H1 (cell line): ENCODE results near the gene ZNF831. TPM values are rescaled to one million over a fixed set of nuclear protein-coding genes. Genes with fewer than 3 reads are reported as not detected.

Experiments
- CTCF ChIA-PET: fragments of 300-600 bp; sonication (Branson Sonifier 250); formaldehyde crosslinking; loops from one replicate; lab custom pipeline; 2021; ENCODE audit not compliant: partially characterized antibody; lab: Charles Lee
- POLR2A ChIA-PET: fragments of 300-600 bp; sonication (Branson Sonifier 250); formaldehyde crosslinking; loops from one replicate; lab custom pipeline; 2021; ENCODE audit warnings: inconsistent platforms; ENCODE audit not compliant: partially characterized antibody; lab: Charles Lee
- DNase-seq, 2 experiments: peaks; one replicate each; pipeline versions ENCODE4 v3.0.0 to v3.0.0-alpha.2; 2010 to 2022; ENCODE audit warnings: low spot score in 2 of 2, low read depth in 1 of 2, mixed read lengths in 1 of 2
- FAIRE-seq: peaks from 2 replicates; lab custom pipeline; 2011; peaks lifted over from hg19 to GRCh38; lab: Jason Lieb, UNC
- H2AFZ ChIP-seq: 2 replicates; pipeline ENCODE4 v1.8.1; 2012; ENCODE audit warnings: low read length, inconsistent platforms
- H2AK5ac ChIP-seq: 2 replicates; pipeline ENCODE4 v1.6.1; 2013; ENCODE audit warnings: low read depth, low read length
- H2BK120ac ChIP-seq: replicated peaks from 2 replicates; pipeline ENCODE3; 2013; ENCODE audit warnings: low read depth, low read length, inconsistent platforms
- H2BK12ac ChIP-seq: 2 replicates; pipeline ENCODE4 v1.6.1; 2013; ENCODE audit warnings: low read depth, low read length
- H2BK15ac ChIP-seq: 2 replicates; pipeline ENCODE4 v1.6.1; 2013; ENCODE audit warnings: low read length
- H2BK20ac ChIP-seq: 2 replicates; pipeline ENCODE4 v1.6.1; 2013; ENCODE audit warnings: low read length
- H2BK5ac ChIP-seq: 2 replicates; pipeline ENCODE4 v1.6.1; 2013; ENCODE audit warnings: low read depth, low read length
- H3K14ac ChIP-seq: 2 replicates; pipeline ENCODE4 v1.6.1; 2013; ENCODE audit warnings: inconsistent platforms; ENCODE audit not compliant: insufficient read length
- H3K18ac ChIP-seq: 2 replicates; pipeline ENCODE4 v1.6.1; 2013; ENCODE audit warnings: low read length; ENCODE audit errors: extremely low read depth
- H3K23ac ChIP-seq: 2 replicates; pipeline ENCODE4 v1.6.1; 2013; ENCODE audit warnings: inconsistent platforms; ENCODE audit not compliant: insufficient read length
- H3K23me2 ChIP-seq: 2 replicates; pipeline ENCODE4 v1.6.1; 2013; ENCODE audit warnings: low read depth, low read length
- H3K27ac ChIP-seq: 2 replicates; pipeline ENCODE4 v1.6.1; 2011; ENCODE audit warnings: low read depth, low read length, inconsistent platforms
- H3K27me3 ChIP-seq, 4 experiments: replicated peaks in 1 of 4; 1 replicate in 1 of 4; 2 replicates in 3 of 4; pipeline versions ENCODE4 v1.6.1 to v1.8.1; 2011 to 2013; ENCODE audit warnings: low read length in 3 of 4, mild to moderate bottlenecking in 3 of 4, inconsistent platforms in 2 of 4, mixed read lengths in 2 of 4, moderate library complexity in 1 of 4; ENCODE audit not compliant: control insufficient read depth in 3 of 4, insufficient read depth in 3 of 4; ENCODE audit errors: extremely low read depth in 1 of 4
- H3K36me3 ChIP-seq, 4 experiments: 2 replicates each; pipeline versions ENCODE4 v1.6.1 to v1.8.1; 2011 to 2013; ENCODE audit warnings: mild to moderate bottlenecking in 4 of 4, low read length in 3 of 4, moderate library complexity in 2 of 4, control low read depth in 1 of 4, inconsistent platforms in 1 of 4; ENCODE audit not compliant: insufficient read depth in 4 of 4, control insufficient read depth in 2 of 4
- H3K4ac ChIP-seq: replicated peaks from 2 replicates; pipeline ENCODE3; 2013; ENCODE audit warnings: low read length, low read depth, mixed read lengths, inconsistent platforms; ENCODE audit not compliant: insufficient read length
- H3K4me1 ChIP-seq, 4 experiments: replicated peaks in 1 of 4; 1 replicate in 1 of 4; 2 replicates in 3 of 4; pipeline versions ENCODE4 v1.6.1 to v1.8.1; 2011 to 2013; ENCODE audit warnings: low read length in 3 of 4, inconsistent platforms in 2 of 4, mixed read lengths in 1 of 4; ENCODE audit not compliant: insufficient read depth in 4 of 4, control insufficient read depth in 3 of 4
- H3K4me2 ChIP-seq, 2 experiments: 2 replicates each; pipeline versions ENCODE4 v1.6.1 to v1.8.1; 2011 to 2013; ENCODE audit warnings: low read depth in 2 of 2, low read length in 2 of 2, control low read depth in 1 of 2, inconsistent platforms in 1 of 2, mild to moderate bottlenecking in 1 of 2; ENCODE audit not compliant: insufficient read depth in 1 of 2
- H3K4me3 ChIP-seq, 4 experiments: fragments of 200-600, 300-600 bp in 1 of 4; sonication (generic), shearing (Covaris generic), sonication (Bioruptor Twin) in 1 of 4; 2 replicates each; pipeline versions ENCODE4 v1.5.1 to v1.8.1; 2011 to 2016; ENCODE audit warnings: low read length in 4 of 4, low read depth in 3 of 4, control low read depth in 2 of 4, inconsistent platforms in 2 of 4, mild to moderate bottlenecking in 2 of 4, mixed read lengths in 1 of 4, moderate library complexity in 1 of 4; ENCODE audit not compliant: insufficient read depth in 2 of 4; ENCODE audit errors: extremely low read depth in 1 of 4
- H3K56ac ChIP-seq: replicated peaks from 2 replicates; pipeline ENCODE3; 2013; ENCODE audit warnings: low read depth, mild to moderate bottlenecking, mixed read lengths, low read length, inconsistent platforms; ENCODE audit not compliant: insufficient read length
- H3K79me1 ChIP-seq: 2 replicates; pipeline ENCODE4 v1.6.1; 2013; ENCODE audit warnings: low read depth, low read length, control low read depth
- H3K79me2 ChIP-seq, 2 experiments: 2 replicates each; pipeline versions ENCODE4 v1.6.1 to v1.8.1; 2012 to 2013; ENCODE audit warnings: low read length in 2 of 2, mild to moderate bottlenecking in 2 of 2, inconsistent platforms in 1 of 2; ENCODE audit not compliant: insufficient read depth in 2 of 2, control insufficient read depth in 1 of 2
- H3K9ac ChIP-seq, 4 experiments: replicated peaks in 1 of 4; 1 replicate in 1 of 4; 2 replicates in 3 of 4; pipeline versions ENCODE4 v1.6.1 to v1.8.1; 2011 to 2013; ENCODE audit warnings: low read depth in 3 of 4, low read length in 3 of 4, control low read depth in 2 of 4, mild to moderate bottlenecking in 2 of 4, moderate library complexity in 2 of 4, inconsistent platforms in 1 of 4; ENCODE audit errors: extremely low read depth in 1 of 4
- H3K9me3 ChIP-seq, 2 experiments: 2 replicates each; pipeline versions ENCODE4 v1.6.1 to v1.8.1; 2012 to 2013; ENCODE audit warnings: mild to moderate bottlenecking in 2 of 2, moderate library complexity in 2 of 2, control low read depth in 1 of 2, inconsistent platforms in 1 of 2, low read depth in 1 of 2, low read length in 1 of 2, mixed read lengths in 1 of 2; ENCODE audit not compliant: insufficient read depth in 2 of 2
- H4K20me1 ChIP-seq, 2 experiments: replicated peaks in 1 of 2; 2 replicates each; pipeline versions ENCODE3 to v1.8.1; 2011 to 2013; ENCODE audit warnings: inconsistent platforms in 2 of 2, low read length in 2 of 2, mild to moderate bottlenecking in 1 of 2; ENCODE audit not compliant: insufficient read depth in 2 of 2, control insufficient read depth in 1 of 2
- H4K5ac ChIP-seq: 2 replicates; pipeline ENCODE4 v1.6.1; 2013; ENCODE audit warnings: low read length, low read depth, mixed read lengths, inconsistent platforms; ENCODE audit not compliant: insufficient read length
- H4K8ac ChIP-seq: 2 replicates; pipeline ENCODE4 v1.8.0; 2013; ENCODE audit warnings: mild to moderate bottlenecking, moderate library complexity, low read length, inconsistent platforms; ENCODE audit not compliant: insufficient read depth; ENCODE audit errors: extremely low read depth
- H4K91ac ChIP-seq: replicated peaks from 2 replicates; pipeline ENCODE3; 2013; ENCODE audit warnings: low read length, mixed read lengths, inconsistent platforms; ENCODE audit not compliant: insufficient read length
- BACH1 ChIP-seq: IDR thresholded peaks from 2 replicates; pipeline ENCODE4 v1.6.1; 2012; ENCODE audit warnings: low read length, improper control_type of control experiment
- CEBPB ChIP-seq: IDR thresholded peaks from 2 replicates; pipeline ENCODE4 v1.6.1; 2012; ENCODE audit warnings: low read depth, low read length
- CTBP2 ChIP-seq: IDR thresholded peaks from 2 replicates; pipeline ENCODE4 v1.7.0; 2011; ENCODE audit warnings: borderline replicate concordance, mild to moderate bottlenecking, moderate library complexity, mixed read lengths, low read length; ENCODE audit not compliant: insufficient read depth, insufficient read length
- EGR1 ChIP-seq: IDR thresholded peaks from 2 replicates; pipeline ENCODE4 v1.6.1; 2011; ENCODE audit warnings: low read depth, low read length, borderline replicate concordance
- GABPA ChIP-seq: IDR thresholded peaks from 2 replicates; pipeline ENCODE4 v1.6.1; 2011; ENCODE audit warnings: mild to moderate bottlenecking, low read length, moderate library complexity, borderline replicate concordance; ENCODE audit not compliant: insufficient read depth
- POLR2AphosphoS5 ChIP-seq: IDR thresholded peaks from 2 replicates; pipeline ENCODE4 v1.6.1; 2011; ENCODE audit warnings: low read depth, low read length
- POU5F1 ChIP-seq: IDR thresholded peaks from 2 replicates; pipeline ENCODE4 v1.6.1; 2011; ENCODE audit warnings: low read depth, mild to moderate bottlenecking, low read length, moderate library complexity
- RAD21 ChIP-seq, 2 experiments: IDR thresholded peaks in 1 of 2; conservative IDR thresholded peaks in 1 of 2; 2 replicates each; pipeline ENCODE4 v1.6.1; 2011; ENCODE audit warnings: low read depth in 2 of 2, low read length in 2 of 2, improper control_type of control experiment in 1 of 2, inconsistent platforms in 1 of 2, mild to moderate bottlenecking in 1 of 2, moderate library complexity in 1 of 2
- SIX5 ChIP-seq: IDR thresholded peaks from 2 replicates; pipeline ENCODE4 v1.6.1; 2011; ENCODE audit warnings: mild to moderate bottlenecking, low read depth, low read length
- SP4 ChIP-seq: IDR thresholded peaks from 2 replicates; pipeline ENCODE4 v1.6.1; 2012; ENCODE audit warnings: low read length, inconsistent platforms
- TEAD4 ChIP-seq: IDR thresholded peaks from 2 replicates; pipeline ENCODE4 v1.6.1; 2012; ENCODE audit warnings: low read depth, low read length, inconsistent platforms, mixed read lengths
- YY1 ChIP-seq: IDR thresholded peaks from 2 replicates; pipeline ENCODE4 v1.6.1; 2011; ENCODE audit warnings: low read depth, mild to moderate bottlenecking, low read length
- WGBS, 2 experiments: shearing (Covaris generic) in 1 of 2; methylation state at CpG; one replicate each; pipeline versions ENCODE4 v1.1.6 to v1.1.7; 2013 to 2015; ENCODE audit warnings: low lambda C conversion rate in 2 of 2, mixed read lengths in 2 of 2, inconsistent platforms in 1 of 2, low coverage in 1 of 2, missing lambda C conversion rate in 1 of 2; ENCODE audit not compliant: insufficient replicate concordance in 2 of 2, insufficient coverage in 1 of 2, insufficient read length in 1 of 2; ENCODE audit errors: extremely low coverage in 1 of 2, missing lambda C conversion rate in 1 of 2; 5-methylcytosine and 5-hydroxymethylcytosine counted together
- polyA plus RNA-seq, 7 experiments: library from polyadenylated mRNA; depleted of rRNA in 3 of 7; stranded (reverse) in 5 of 7; unstranded in 2 of 7; fragments of >200 nt in 5 of 7; fragments of 200-250 nt in 2 of 7; gene quantifications; 1 replicate in 5 of 7; 2 replicates in 1 of 7; 4 replicates in 1 of 7; pipeline versions ENCODE4 v1.2.1 to v1.2.3, GENCODE V29; 2011 to 2013; ENCODE audit warnings: missing spikeins in 2 of 7, mixed read lengths in 2 of 7
- total RNA-seq: library from RNA; stranded (reverse); fragmentation: NEBNext Ultra II Directional; extraction: Animal tissue kit (Norgen Biotek cat#: 25700); gene quantifications from 2 replicates; pipeline ENCODE4 v1.2.1, GENCODE V29; 2021
- TF ChIP-seq, protein P1 (sequence below): IDR thresholded peaks from 2 replicates; pipeline ENCODE4 v1.6.1; 2011; ENCODE audit warnings: low read length, improper control_type of control experiment

The ZNF831 gene
- total and polyA plus RNA-seq, 2 of the 8 experiments (the other 6 are each of a cell fraction or from before 2014, with no cell fraction given) = not detected

DNA sequence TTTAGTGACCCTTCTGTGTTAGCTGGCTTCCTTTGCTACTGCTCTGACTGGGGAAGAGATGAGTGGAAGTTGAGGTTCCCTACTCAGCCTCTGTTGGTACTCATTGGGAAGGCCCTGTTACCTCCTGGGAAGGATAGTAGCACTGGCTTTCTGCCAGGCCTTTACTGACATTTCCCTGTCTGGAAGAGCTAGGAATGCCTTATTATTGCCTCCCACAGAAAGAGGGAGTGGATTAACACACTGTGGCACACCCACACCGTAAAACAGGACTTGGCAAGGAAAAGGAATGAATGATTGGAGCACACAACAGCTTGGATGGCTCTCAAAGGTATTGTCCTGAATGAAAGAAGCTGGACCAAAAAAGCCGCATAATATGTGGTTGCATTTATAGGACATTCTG lies 12.2 kb downstream of the ZNF831 start:
- H4K91ac ChIP-seq = no peak overlapping the region
- no peak overlapping the region for H2BK120ac ChIP-seq
- no peaks in the 10 kb centered on the region for H3K79me1 ChIP-seq
- H3K27me3 ChIP-seq = no peaks in the 10 kb centered on the region; a peak in 2 of 7 replicates
- H3K23me2 ChIP-seq = no peaks in the 10 kb centered on the region
- no peak overlapping the region for H3K27ac ChIP-seq
- no peaks in the 10 kb centered on the region for H3K4me1 ChIP-seq
- H3K9me3 ChIP-seq = no peaks in the 10 kb centered on the region
- H2AFZ ChIP-seq = no peak overlapping the region
- H3K79me2 ChIP-seq = no peaks in the 10 kb centered on the region
- no peak overlapping the region for H2BK12ac ChIP-seq
- no peak overlapping the region for H3K4me3 ChIP-seq
- no peak overlapping the region for H3K14ac ChIP-seq
- no peak overlapping the region for H3K18ac ChIP-seq
- no peak overlapping the region for H2BK5ac ChIP-seq
- no peak overlapping the region for H4K5ac ChIP-seq
- H4K8ac ChIP-seq = no peak overlapping the region
- ChIA-PET POLR2A (no interaction called here), CTCF (interaction anchor here (0.7 to 1.0 kb wide), 2 partner anchors 12 to 88 kb away, joined by 3 read pairs; no protein-coding TSS in a partner anchor)
- WGBS, 2 experiments = 92% methylated on average over 2 of the region's 2 CpGs; no CpG with 5 or more reads in 1 of the 2 experiments
- no peak for DNase-seq
- H3K56ac ChIP-seq = no peak overlapping the region
- no peak overlapping the region for H3K4ac ChIP-seq
- no peaks in the 10 kb centered on the region for H4K20me1 ChIP-seq
- H3K9ac ChIP-seq = no peak overlapping the region
- H2BK20ac ChIP-seq = no peak overlapping the region
- H3K23ac ChIP-seq = no peak overlapping the region
- H3K4me2 ChIP-seq = no peak overlapping the region
- H2BK15ac ChIP-seq = no peak overlapping the region
- H2AK5ac ChIP-seq = no peak overlapping the region
- no peak for FAIRE-seq
- H3K36me3 ChIP-seq = no peaks in the 10 kb centered on the region
- TF ChIP-seq EGR1 (no peak), YY1 (no peak), POU5F1 (no peak), GABPA (no peak), CEBPB (no peak), SP4 (no peak), POLR2AphosphoS5 (no peak), CTBP2 (no peak), TEAD4 (no peak), SIX5 (no peak), BACH1 (no peak), RAD21 (IDR thresholded peaks at IDR 0.05 in 1 of 2, conservative IDR thresholded peaks at IDR 0.05 in 1 of 2; ENCODE audit: low read depth in 2 of 2, low read length in 2 of 2) (no peak)
- TF ChIP-seq, protein P1, sequence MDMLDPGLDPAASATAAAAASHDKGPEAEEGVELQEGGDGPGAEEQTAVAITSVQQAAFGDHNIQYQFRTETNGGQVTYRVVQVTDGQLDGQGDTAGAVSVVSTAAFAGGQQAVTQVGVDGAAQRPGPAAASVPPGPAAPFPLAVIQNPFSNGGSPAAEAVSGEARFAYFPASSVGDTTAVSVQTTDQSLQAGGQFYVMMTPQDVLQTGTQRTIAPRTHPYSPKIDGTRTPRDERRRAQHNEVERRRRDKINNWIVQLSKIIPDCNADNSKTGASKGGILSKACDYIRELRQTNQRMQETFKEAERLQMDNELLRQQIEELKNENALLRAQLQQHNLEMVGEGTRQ = no peak
